ENCODE results near the gene TMBIM6.
"Not testable (repeated sequence)": the region's sequence is repeated elsewhere in the genome, so short reads cannot be mapped to it uniquely, and the experiment has no call there.

The TMBIM6 gene

DNA sequence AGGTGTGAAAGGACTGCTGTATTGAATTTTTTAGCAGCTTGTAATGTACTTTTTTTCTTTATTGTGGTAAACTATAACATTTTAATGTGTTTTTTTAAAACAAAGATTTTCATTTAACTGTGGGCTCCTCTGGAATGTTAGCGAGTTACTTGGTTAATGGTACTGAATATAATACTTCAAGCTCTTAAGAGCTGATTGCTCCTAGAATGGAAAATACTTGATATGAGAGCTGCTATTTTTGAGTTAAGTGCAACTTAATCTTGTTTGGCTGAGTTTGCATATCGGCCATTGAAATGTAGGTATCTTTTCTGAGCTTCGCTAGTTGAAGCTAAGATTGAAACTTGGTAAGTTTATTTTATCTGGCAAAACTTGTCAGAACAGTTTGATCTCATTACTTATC, 7.4 kb downstream of the TMBIM6 start:
- H3K27me3 ChIP-seq (ENCODE audit: control insufficient read depth, insufficient read depth, low read length), result no peaks in the 10 kb centered on the region
- H3K9me3 ChIP-seq (ENCODE audit: control insufficient read depth, insufficient read depth, low read length), result no peaks in the 10 kb centered on the region
- WGBS (ENCODE audit: insufficient coverage, insufficient read length), result no CpG with 5 or more reads among the region's 3 CpGs
- DNase-seq (ENCODE audit: low read depth, low spot score), result no peak
- H3K4me1 ChIP-seq (ENCODE audit: control insufficient read depth, insufficient read depth, low read length), result no peaks in the 10 kb centered on the region
- no peak overlapping the region for H3K27ac ChIP-seq (ENCODE audit: low read length)
- H3K4me3 ChIP-seq (ENCODE audit: low read length), result no peak overlapping the region
- H3K36me3 ChIP-seq (ENCODE audit: control insufficient read depth, insufficient read depth, low read length), result peaks cover 9% of the 10 kb centered on the region; the same call in 1 of the 2 replicates

DNA sequence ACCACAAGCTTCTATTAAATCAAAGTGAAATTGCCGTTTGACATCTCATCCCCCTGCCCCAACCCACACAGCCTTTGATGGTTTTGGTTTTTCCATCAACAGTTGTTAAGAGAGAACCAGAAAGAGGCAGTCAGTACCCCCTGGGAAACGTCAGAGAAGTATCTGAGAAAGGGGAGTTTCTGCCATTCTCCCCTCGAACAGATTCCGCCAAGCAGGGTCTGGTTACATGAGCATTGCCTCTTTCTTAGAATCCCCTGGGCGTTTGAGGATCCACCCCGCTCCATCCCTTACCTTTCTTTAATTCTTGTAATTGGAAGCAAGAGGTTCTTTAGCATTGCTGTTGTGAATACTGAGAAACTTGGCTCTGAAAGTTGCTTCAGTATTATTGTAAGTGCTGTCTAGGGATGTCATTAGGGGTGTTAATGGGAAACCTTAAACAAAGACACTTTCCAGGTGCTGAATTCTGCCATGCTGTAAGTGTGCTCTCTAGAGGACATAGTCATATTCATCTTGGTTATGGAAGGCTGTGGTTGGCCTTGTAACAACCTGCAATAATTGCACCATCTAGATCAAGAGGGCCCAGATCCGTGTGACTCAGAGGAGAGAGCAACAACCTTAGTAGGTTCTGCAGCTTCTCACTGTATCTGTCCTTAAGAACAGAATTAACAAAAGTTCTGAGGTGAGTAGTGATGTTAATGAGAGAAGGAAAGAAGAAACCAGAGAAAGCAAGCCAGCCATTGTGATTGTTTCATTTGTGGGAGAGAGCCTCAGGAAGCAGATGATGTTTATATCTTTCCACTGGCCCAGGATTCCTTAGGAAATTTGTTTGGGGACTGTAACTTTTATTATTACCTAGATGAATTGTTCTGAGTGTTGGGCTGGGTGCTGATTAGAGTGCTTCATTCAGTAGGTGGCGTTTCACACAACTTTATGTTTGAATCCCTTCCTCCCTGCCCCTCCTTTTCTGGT, 9.0 kb downstream of the TMBIM6 start:
- Histone ChIP-seq H3K27me3 (ENCODE audit: control insufficient read depth, insufficient read depth, low read length) (no peaks in the 10 kb centered on the region), H3K9me3 (ENCODE audit: control insufficient read depth, insufficient read depth, low read length) (no peaks in the 10 kb centered on the region), H3K4me3 (ENCODE audit: low read length) (no peak overlapping the region), H3K27ac (ENCODE audit: low read length) (no peak overlapping the region), H3K36me3 (ENCODE audit: control insufficient read depth, insufficient read depth, low read length) (peaks cover 13% of the 10 kb centered on the region; the same call in 1 of the 2 replicates), H3K4me1 (ENCODE audit: control insufficient read depth, insufficient read depth, low read length) (no peaks in the 10 kb centered on the region)
- no CpG with 5 or more reads among the region's 8 CpGs for WGBS (ENCODE audit: insufficient coverage, insufficient read length)
- DNase-seq (ENCODE audit: low read depth, low spot score), result no peak

DNA sequence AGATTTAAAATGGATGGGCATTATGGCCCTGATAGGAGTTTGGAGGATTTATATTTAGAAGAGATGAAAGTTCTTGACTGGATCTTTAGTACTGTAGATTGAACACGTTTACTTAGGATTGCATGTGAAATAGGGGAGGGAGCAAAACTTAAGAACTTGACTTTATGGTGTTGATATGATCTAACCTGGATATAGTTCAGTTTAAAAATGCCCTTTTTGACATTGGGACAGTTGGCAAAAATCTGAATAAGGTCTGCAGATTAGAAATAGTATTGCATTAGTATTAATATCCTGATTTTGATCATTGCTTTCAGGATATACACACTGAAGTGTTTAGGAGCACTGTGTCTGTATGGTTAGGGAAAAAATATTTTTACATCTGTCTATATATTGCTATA, 9.6 kb downstream of the TMBIM6 start:
- H3K4me1 ChIP-seq (ENCODE audit: control insufficient read depth, insufficient read depth, low read length), result no peaks in the 10 kb centered on the region
- DNase-seq (ENCODE audit: low read depth, low spot score), result no peak
- H3K36me3 ChIP-seq (ENCODE audit: control insufficient read depth, insufficient read depth, low read length), result peaks cover 15% of the 10 kb centered on the region; the same call in 1 of the 2 replicates
- WGBS (ENCODE audit: insufficient coverage, insufficient read length), result 100% methylated on average over 1 of the region's 1 CpG
- H3K27ac ChIP-seq (ENCODE audit: low read length), result no peak overlapping the region
- H3K27me3 ChIP-seq (ENCODE audit: control insufficient read depth, insufficient read depth, low read length), result no peaks in the 10 kb centered on the region
- no peaks in the 10 kb centered on the region for H3K9me3 ChIP-seq (ENCODE audit: control insufficient read depth, insufficient read depth, low read length)
- no peak overlapping the region for H3K4me3 ChIP-seq (ENCODE audit: low read length)

DNA sequence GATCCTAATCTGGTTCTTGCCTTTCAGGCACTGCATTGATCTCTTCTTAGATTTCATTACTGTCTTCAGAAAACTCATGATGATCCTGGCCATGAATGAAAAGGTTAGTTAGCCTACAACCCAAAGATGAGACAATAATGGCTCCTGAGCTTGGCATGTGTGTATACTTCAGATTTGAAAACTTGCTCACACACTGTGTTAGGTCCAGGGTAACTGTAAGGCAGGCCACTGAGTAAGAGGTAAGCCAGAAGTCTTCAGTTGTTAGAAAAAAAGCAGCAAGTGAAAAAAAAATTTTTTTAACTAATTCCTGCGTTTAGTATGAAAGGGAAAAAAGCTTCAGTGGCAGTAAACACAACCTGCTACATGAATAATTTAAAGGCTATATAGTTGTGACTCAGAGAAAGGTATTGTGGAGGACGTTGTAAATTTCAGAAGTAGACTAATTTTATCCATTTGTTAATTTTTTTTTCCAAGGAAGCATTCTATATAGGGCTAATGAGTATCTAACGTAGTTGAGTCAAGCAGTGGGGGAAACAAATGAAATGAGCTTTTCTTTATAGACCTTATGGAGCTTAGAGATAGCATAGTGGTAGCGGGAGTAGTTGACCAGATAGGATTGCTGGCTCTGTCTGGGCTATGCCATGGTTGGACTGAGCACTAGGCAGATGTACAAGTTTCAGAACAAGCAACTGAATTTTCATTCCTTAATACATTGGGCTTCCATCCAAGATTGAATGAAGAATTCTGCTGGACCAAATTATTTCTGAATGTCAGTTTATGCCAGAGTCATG, 20.5 kb downstream of the TMBIM6 start:
- Histone ChIP-seq H3K4me3 (ENCODE audit: low read length) (no peak overlapping the region), H3K36me3 (ENCODE audit: control insufficient read depth, insufficient read depth, low read length) (peaks cover 37% of the 10 kb centered on the region; the same call in 1 of the 2 replicates)
- no CpG with 5 or more reads among the region's 4 CpGs for WGBS (ENCODE audit: insufficient coverage, insufficient read length)

DNA sequence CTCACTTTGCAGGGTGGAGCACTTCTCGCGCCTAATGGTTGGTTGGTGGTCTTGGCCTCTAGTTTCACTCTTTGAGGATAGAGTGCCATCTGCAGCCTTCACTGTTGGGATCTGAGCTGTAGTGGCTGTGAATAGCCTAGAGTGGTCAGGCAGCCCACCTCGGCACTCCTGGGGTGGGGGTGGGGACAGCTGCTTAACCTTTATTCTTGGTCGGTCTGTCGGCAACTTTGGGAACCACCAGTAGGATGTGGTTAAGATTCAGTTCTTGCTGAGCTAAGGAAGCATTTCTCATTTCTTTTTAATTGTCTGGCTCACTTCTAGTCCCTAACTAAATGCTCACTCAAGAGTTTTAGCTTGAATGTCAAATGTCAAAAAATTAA, 21.1 kb downstream of the TMBIM6 start:
- H3K27me3 ChIP-seq (ENCODE audit: control insufficient read depth, insufficient read depth, low read length), result no peaks in the 10 kb centered on the region
- no peak overlapping the region for H3K27ac ChIP-seq (ENCODE audit: low read length)
- no peaks in the 10 kb centered on the region for H3K4me1 ChIP-seq (ENCODE audit: control insufficient read depth, insufficient read depth, low read length)
- H3K9me3 ChIP-seq (ENCODE audit: control insufficient read depth, insufficient read depth, low read length), result no peaks in the 10 kb centered on the region
- H3K4me3 ChIP-seq (ENCODE audit: low read length), result no peak overlapping the region
- H3K36me3 ChIP-seq (ENCODE audit: control insufficient read depth, insufficient read depth, low read length), result peaks cover 37% of the 10 kb centered on the region; the same call in 1 of the 2 replicates
- DNase-seq (ENCODE audit: low read depth, low spot score), result no peak
- WGBS (ENCODE audit: insufficient coverage, insufficient read length), result no CpG with 5 or more reads among the region's 5 CpGs

More for the DNA sequence above, 20.5 kb downstream of the TMBIM6 start:
- no peak for DNase-seq (ENCODE audit: low read depth, low spot score)
- no peaks in the 10 kb centered on the region for H3K4me1 ChIP-seq (ENCODE audit: control insufficient read depth, insufficient read depth, low read length)
- H3K27ac ChIP-seq (ENCODE audit: low read length), result no peak overlapping the region
- H3K9me3 ChIP-seq (ENCODE audit: control insufficient read depth, insufficient read depth, low read length), result no peaks in the 10 kb centered on the region
- H3K27me3 ChIP-seq (ENCODE audit: control insufficient read depth, insufficient read depth, low read length), result no peaks in the 10 kb centered on the region

DNA sequence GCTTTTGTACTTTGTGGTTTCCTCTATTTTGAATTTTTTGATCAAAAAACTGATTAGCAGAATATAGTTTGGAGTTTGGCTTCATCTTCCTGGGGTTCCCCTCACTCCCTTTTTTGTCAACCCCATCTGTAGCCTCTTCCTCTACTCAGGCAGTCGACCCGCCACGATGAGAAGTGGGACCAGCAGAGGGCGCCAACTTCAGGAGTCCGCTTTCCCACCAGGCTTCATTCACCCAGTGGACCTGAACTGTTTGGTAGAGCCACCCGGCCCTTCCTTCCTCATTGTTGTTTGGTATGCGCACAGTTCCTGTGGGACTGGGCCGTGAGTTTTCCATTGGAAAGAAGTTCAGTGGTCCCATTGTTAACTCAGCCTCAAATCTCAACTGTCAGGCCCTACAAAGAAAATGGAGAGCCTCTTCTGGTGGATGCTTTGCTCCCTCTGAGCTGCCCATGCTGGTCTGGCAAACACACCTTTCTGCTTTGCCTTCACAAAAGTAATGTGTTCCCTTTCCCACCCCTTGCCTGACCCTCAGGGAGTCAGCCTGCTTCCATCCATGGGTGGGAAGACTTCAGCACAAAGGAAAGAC, 21.7 kb downstream of the TMBIM6 start:
- Histone ChIP-seq H3K27me3 (ENCODE audit: control insufficient read depth, insufficient read depth, low read length) (no peaks in the 10 kb centered on the region), H3K4me3 (ENCODE audit: low read length) (no peak overlapping the region), H3K4me1 (ENCODE audit: control insufficient read depth, insufficient read depth, low read length) (no peaks in the 10 kb centered on the region), H3K27ac (ENCODE audit: low read length) (no peak overlapping the region), H3K9me3 (ENCODE audit: control insufficient read depth, insufficient read depth, low read length) (no peaks in the 10 kb centered on the region), H3K36me3 (ENCODE audit: control insufficient read depth, insufficient read depth, low read length) (peaks cover 37% of the 10 kb centered on the region; the same call in 1 of the 2 replicates)
- DNase-seq (ENCODE audit: low read depth, low spot score), result peak; percentile 55
- WGBS (ENCODE audit: insufficient coverage, insufficient read length), result no CpG with 5 or more reads among the region's 8 CpGs

DNA sequence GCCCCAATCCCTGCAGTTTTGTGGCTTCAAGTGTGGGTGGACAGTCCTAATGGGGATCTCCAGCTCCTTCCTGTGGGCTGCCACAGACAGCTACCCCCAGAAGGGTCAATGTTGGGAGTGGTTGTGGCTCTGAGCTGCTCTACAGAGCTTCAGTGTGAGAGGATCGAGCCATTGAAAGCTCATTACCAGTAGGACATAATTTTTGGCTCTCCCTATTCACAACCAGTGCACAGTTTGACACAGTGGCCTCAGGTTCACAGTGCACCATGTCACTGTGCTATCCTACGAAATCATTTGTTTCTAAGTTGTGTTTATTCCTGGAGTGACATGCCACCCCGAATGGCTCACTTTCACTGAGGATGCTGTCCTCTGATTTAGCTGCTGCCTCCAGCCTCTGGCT, 22.8 kb downstream of the TMBIM6 start:
- H3K4me1 ChIP-seq (ENCODE audit: control insufficient read depth, insufficient read depth, low read length), result no peaks in the 10 kb centered on the region
- no CpG with 5 or more reads among the region's 3 CpGs for WGBS (ENCODE audit: insufficient coverage, insufficient read length)
- H3K36me3 ChIP-seq (ENCODE audit: control insufficient read depth, insufficient read depth, low read length), result peaks cover 27% of the 10 kb centered on the region; the same call in 1 of the 2 replicates

DNA sequence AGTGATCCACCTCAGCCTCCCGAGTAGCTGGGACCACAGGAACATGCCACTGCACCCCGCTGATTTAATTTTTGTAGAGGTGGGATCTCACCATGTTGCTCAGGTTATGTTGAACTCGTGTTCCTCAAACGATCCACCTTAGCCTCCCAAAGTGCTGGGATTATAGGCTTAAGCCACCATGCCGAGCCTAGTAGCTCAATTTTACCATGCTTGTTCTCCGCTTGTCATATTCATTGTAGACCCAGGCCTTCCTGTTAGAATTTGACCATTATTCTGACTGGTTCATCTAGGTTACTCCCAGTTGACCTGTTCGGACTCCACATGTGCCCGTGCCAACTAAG, 24.7 kb downstream of the TMBIM6 start:
- WGBS (ENCODE audit: insufficient coverage, insufficient read length), result no CpG with 5 or more reads among the region's 8 CpGs
- no peaks in the 10 kb centered on the region for H3K4me1 ChIP-seq (ENCODE audit: control insufficient read depth, insufficient read depth, low read length)
- H3K9me3 ChIP-seq (ENCODE audit: control insufficient read depth, insufficient read depth, low read length), result no peaks in the 10 kb centered on the region
- H3K27me3 ChIP-seq (ENCODE audit: control insufficient read depth, insufficient read depth, low read length), result no peaks in the 10 kb centered on the region
- H3K36me3 ChIP-seq (ENCODE audit: control insufficient read depth, insufficient read depth, low read length), result peaks cover 20% of the 10 kb centered on the region; the same call in 1 of the 2 replicates
- H3K27ac ChIP-seq (ENCODE audit: low read length), result no peak overlapping the region
- H3K4me3 ChIP-seq (ENCODE audit: low read length), result no peak overlapping the region
- no peak for DNase-seq (ENCODE audit: low read depth, low spot score)

More for the DNA sequence above, 22.8 kb downstream of the TMBIM6 start:
- no peak overlapping the region for H3K27ac ChIP-seq (ENCODE audit: low read length)
- H3K4me3 ChIP-seq (ENCODE audit: low read length), result no peak overlapping the region
- H3K27me3 ChIP-seq (ENCODE audit: control insufficient read depth, insufficient read depth, low read length), result no peaks in the 10 kb centered on the region
- no peak for DNase-seq (ENCODE audit: low read depth, low spot score)
- H3K9me3 ChIP-seq (ENCODE audit: control insufficient read depth, insufficient read depth, low read length), result no peaks in the 10 kb centered on the region

DNA sequence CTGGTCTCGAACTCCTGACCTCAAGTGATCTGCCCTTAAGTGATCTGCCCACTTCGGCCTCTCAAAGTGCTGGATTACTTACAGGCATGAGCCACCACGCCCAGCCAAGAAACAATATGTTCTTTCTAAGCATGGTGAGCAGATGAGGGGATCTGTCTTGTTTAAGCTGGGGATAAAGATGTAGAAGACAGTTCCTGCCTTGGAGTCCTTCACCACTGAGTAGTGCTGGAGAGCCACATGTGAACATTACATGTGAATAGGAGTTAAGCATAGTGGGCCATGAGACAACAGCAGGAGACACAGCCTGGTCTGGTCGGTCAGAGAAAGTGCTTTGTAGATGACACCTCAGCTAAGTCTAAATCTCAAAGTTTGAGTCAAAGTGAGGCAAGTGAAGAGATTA, 26.0 kb downstream of the TMBIM6 start:
- DNase-seq (ENCODE audit: low read depth, low spot score), result no peak
- H3K27me3 ChIP-seq (ENCODE audit: control insufficient read depth, insufficient read depth, low read length), result no peaks in the 10 kb centered on the region
- H3K36me3 ChIP-seq (ENCODE audit: control insufficient read depth, insufficient read depth, low read length), result peaks cover 12% of the 10 kb centered on the region; the same call in 1 of the 2 replicates
- no peak overlapping the region for H3K4me3 ChIP-seq (ENCODE audit: low read length)
- no peaks in the 10 kb centered on the region for H3K4me1 ChIP-seq (ENCODE audit: control insufficient read depth, insufficient read depth, low read length)
- H3K9me3 ChIP-seq (ENCODE audit: control insufficient read depth, insufficient read depth, low read length), result no peaks in the 10 kb centered on the region
- WGBS (ENCODE audit: insufficient coverage, insufficient read length), result no CpG with 5 or more reads among the region's 4 CpGs
- H3K27ac ChIP-seq (ENCODE audit: low read length), result no peak overlapping the region

DNA sequence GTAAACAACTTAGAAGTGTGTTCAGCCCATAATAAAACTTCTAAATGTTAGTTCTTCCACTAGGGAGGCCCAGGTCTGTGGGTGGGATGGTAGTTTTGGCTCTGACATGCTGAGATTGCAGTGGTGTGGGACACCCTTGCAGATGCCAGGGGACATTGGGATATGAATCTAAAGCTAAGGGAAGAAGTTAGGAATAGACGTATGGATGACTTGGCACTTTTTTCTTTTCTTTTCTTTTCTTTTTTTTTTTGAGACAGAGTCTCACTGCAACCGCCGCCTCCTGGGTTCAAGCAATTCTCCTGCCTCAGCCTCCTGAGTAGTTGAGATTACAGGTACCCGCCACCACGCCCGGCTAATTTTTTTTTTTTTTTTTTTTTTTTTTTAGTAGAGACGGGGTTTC, 31.7 kb downstream of the TMBIM6 start:
- H3K27me3 ChIP-seq (ENCODE audit: control insufficient read depth, insufficient read depth, low read length); H3K27ac ChIP-seq (ENCODE audit: low read length); H3K9me3 ChIP-seq (ENCODE audit: control insufficient read depth, insufficient read depth, low read length); H3K4me1 ChIP-seq (ENCODE audit: control insufficient read depth, insufficient read depth, low read length); H3K4me3 ChIP-seq (ENCODE audit: low read length); DNase-seq (ENCODE audit: low read depth, low spot score); H3K36me3 ChIP-seq (ENCODE audit: control insufficient read depth, insufficient read depth, low read length): not testable (repeated sequence)
- no CpG with 5 or more reads among the region's 7 CpGs for WGBS (ENCODE audit: insufficient coverage, insufficient read length)

Data from iPS DF 6.9 (cell line).